Loucy (cell line): Measurements from ENCODE around the gene HAO2.

Source experiments
- EZH2phosphoT487 ChIP-seq: fragments of 200-600 bp; IDR thresholded peaks from 2 replicates; pipeline ENCODE4 v1.6.1; 2018; ENCODE audit warnings: antibody characterized with exemption, mild to moderate bottlenecking, moderate library complexity, borderline replicate concordance
- TF ChIP-seq, protein P1 (sequence below): fragments of 200-600 bp; sonication (generic); conservative IDR thresholded peaks from 2 replicates; pipeline ENCODE4 v1.5.1; 2014; ENCODE audit warnings: mild to moderate bottlenecking, antibody characterized with exemption, low read length

GRCh38 chr1:119371815-119372214, 3.2 kb downstream of the HAO2 start:
- TF ChIP-seq, protein P1, sequence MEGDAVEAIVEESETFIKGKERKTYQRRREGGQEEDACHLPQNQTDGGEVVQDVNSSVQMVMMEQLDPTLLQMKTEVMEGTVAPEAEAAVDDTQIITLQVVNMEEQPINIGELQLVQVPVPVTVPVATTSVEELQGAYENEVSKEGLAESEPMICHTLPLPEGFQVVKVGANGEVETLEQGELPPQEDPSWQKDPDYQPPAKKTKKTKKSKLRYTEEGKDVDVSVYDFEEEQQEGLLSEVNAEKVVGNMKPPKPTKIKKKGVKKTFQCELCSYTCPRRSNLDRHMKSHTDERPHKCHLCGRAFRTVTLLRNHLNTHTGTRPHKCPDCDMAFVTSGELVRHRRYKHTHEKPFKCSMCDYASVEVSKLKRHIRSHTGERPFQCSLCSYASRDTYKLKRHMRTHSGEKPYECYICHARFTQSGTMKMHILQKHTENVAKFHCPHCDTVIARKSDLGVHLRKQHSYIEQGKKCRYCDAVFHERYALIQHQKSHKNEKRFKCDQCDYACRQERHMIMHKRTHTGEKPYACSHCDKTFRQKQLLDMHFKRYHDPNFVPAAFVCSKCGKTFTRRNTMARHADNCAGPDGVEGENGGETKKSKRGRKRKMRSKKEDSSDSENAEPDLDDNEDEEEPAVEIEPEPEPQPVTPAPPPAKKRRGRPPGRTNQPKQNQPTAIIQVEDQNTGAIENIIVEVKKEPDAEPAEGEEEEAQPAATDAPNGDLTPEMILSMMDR = no peak
- no peak for TF ChIP-seq EZH2phosphoT487
